ENCODE data around the gene PTPN1.

PTPN1 gene

DNA sequence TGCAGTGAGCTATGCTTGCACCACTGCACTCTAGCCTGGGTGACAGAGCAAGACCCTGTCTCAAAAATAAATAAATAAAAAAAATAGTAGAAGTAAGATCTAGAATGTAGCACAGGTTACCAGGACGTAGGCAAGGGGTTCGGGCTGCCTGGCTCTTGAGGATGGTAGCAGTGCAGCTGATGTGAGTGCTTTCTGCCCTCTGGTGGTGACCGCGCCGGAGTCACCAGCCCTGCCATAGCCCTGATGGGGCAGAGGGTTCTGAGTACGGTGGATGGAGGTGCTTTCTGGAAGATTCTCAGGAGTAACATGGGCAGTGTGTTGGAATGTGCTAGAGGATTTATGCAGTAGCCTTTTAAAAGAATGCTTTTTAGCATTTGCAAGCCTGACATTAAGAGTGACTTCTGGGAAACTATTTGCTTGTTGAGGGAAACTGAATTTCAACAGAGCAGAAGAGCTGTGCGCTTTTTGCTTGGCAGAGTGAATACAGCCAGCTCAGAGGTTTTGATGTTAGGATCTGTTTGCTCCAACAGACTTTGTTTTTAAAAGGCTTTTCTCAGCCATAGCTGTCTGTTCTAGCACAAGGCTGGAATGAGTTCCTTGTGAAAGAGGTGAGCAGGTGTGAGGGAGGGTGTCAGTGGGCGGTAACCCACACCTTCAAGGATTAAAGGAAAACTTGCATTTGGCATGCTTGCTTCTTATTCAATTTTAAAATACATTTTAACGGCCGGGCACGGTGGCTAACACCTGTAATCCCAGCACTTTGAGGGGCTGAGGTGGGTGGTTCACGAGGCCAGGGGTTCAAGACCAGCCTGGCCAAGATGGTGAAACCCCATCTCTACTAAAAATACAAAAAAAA, 65.9 kb downstream of the PTPN1 start:
- H3K27ac Mint-ChIP-seq, result peak overlapping the region; percentile 69
- H3K4me1 Mint-ChIP-seq, result peaks cover 35% of the 10 kb centered on the region
- peak in 1 of 2 donors; percentile 71 for DNase-seq (ENCODE audit: low spot score in 2 of 2)
- no peaks in the 10 kb centered on the region for H3K9me3 Mint-ChIP-seq
- H3K36me3 Mint-ChIP-seq, result peaks cover 100% of the 10 kb centered on the region
- peak; percentile 90 for ATAC-seq
- H3K4me3 Mint-ChIP-seq, result no peak overlapping the region

DNA sequence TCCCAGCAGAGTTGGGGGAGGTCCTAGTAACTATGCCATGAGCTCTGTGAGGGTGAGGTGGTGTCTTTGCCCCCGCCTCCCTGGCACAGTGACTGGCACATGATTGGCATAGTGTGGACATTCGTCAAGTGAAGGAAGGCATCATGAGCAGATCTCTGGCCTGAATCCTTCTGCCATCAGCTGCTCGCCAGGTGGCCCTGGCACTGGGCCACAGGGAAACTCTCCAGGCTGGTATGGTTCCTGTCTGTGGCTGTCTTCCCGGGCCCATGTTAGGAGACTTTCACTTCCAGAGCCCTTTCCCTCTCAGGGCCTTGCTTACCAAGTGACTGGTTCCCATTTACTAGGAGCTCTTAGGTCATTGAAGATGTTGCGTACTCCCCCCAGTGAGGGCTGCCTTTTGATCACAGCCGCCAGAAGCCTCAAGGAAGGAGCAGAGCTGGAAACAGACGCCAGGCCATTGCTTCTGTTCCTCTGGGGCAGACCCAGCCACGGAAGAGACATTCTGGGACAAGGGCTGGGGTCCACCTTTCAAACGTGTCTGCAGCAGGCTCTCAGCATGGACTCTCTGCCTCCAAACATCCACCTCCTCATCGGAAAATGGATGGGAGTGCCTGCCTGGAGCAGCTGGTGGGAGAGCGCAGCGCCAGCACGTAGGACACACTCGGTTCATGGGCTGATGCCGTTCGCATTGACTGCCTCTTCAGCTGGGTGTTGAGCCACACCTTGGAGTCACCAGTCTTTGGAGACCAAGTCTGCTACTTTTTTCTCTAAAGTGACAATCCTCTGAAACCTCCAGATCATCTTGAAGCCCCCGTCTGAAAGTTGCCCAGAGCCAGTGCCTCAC, 67.2 kb downstream of the PTPN1 start:
- Mint-ChIP-seq H3K9me3 (no peaks in the 10 kb centered on the region), H3K27ac (peak overlapping the region; percentile 2), H3K36me3 (peaks cover 100% of the 10 kb centered on the region), H3K4me1 (peaks cover 27% of the 10 kb centered on the region), H3K4me3 (no peak overlapping the region)
- no peak for ATAC-seq
- no peak for DNase-seq (ENCODE audit: low spot score in 2 of 2)

DNA sequence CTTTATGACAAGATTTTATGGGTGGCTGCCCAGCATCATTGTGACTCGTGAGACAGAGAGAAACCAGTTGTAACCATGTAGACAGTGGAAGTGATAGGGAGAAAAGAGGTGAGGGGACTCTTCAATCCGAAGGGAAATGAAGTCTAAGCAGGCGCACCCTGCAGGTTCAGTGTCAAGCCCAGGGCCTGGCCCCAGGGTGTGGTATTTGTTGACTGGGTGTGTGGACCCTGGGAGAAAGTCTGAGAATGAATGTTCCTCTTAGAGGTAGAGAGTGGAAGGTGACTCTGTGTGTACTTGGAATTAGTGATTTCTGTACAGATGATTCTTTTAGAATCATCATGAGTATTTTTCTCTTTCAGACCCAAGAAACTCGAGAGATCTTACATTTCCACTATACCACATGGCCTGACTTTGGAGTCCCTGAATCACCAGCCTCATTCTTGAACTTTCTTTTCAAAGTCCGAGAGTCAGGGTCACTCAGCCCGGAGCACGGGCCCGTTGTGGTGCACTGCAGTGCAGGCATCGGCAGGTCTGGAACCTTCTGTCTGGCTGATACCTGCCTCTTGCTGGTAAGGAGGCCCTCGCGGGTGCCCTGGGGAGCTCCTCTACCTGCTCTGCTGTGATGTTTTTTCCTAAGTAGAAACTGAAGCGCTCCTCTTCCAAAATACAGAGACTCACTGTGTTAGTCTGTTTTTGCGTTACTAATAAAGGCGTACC, 68.0 kb downstream of the PTPN1 start:
- ATAC-seq, result peak; percentile 61
- Mint-ChIP-seq H3K9me3 (no peaks in the 10 kb centered on the region), H3K27ac (peak overlapping the region; percentile 2), H3K4me1 (peaks cover 21% of the 10 kb centered on the region), H3K36me3 (peaks cover 100% of the 10 kb centered on the region), H3K4me3 (no peak overlapping the region)
- DNase-seq (ENCODE audit: low spot score in 2 of 2), result no peak

DNA sequence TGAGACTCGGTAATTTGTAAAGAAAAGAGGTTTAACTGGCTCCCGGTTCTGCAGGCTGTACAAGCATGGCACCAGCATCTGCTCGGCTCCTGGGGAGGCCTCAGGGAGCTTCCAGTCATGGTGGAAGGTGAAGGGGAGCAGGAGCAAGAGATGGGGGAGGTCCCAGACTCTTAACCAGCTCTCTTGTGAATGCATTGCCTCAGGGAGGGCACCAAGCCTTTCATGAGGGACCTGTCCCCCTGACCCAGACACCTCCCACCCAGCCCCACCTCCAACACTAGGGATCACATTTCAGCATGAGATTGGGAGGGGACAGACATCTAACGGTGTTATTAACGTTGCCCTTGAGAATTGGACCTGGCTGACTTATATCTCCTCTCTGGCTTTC, 68.6 kb downstream of the PTPN1 start:
- DNase-seq (ENCODE audit: low spot score in 2 of 2) (no peak), ATAC-seq (no peak)
- Mint-ChIP-seq H3K36me3 (peaks cover 100% of the 10 kb centered on the region), H3K4me1 (peaks cover 23% of the 10 kb centered on the region), H3K4me3 (no peak overlapping the region), H3K27ac (peak overlapping the region; percentile 2), H3K9me3 (no peaks in the 10 kb centered on the region)

DNA sequence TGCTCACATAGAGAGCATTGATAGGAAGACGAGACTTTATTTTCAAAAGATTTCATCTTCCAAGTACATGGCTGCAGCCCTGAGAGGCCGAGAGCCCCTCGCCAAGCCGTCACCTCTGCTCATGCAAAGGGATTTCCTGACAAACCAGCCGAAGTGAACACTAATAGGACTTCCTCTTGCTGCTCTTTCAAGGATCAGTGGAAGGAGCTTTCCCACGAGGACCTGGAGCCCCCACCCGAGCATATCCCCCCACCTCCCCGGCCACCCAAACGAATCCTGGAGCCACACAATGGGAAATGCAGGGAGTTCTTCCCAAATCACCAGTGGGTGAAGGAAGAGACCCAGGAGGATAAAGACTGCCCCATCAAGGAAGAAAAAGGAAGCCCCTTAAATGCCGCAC, 69.3 kb downstream of the PTPN1 start:
- ATAC-seq (no peak), DNase-seq (ENCODE audit: low spot score in 2 of 2) (no peak)
- H3K4me1 Mint-ChIP-seq, result peaks cover 23% of the 10 kb centered on the region
- H3K9me3 Mint-ChIP-seq, result no peaks in the 10 kb centered on the region
- H3K36me3 Mint-ChIP-seq, result peaks cover 100% of the 10 kb centered on the region
- peak overlapping the region; percentile 2 for H3K27ac Mint-ChIP-seq
- no peak overlapping the region for H3K4me3 Mint-ChIP-seq

DNA sequence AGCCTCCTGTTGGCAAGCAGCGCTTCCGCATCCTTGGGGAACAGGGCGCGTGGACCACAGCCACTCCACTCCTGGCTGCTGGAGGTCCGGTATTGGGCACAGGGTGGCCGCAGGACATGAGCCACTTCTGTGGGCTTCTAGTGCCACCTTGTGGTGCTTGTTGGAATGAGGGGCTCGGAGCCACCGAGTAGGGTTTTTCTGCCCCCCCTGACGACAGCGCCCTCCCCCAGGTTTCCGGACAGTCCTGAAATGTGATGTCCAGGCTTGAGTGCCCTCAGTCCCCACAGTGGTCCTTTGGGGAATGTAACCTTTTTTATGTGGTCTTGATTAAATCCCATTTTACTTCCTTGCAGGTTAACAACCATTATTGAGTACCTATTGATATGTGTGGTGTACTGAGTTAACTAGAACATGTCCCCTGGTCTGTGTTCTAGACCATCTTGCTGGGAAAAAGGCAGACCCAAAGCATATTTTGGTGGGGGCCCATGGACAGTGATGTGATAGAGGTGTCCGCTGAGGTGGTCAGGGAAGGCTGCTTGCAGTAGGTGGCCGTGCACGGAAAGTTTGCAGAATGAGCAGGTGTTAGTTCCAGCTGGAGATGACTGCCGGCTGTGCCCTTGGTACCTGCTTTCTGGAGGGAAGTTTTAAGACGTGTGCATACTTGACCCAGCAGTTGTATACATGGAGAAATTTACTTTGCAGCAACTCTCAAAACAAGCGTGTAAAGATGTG, 70.0 kb downstream of the PTPN1 start:
- no peak overlapping the region for H3K4me3 Mint-ChIP-seq
- ATAC-seq, result peak; percentile 41
- H3K27ac Mint-ChIP-seq, result peak overlapping the region; percentile 40
- peaks cover 100% of the 10 kb centered on the region for H3K36me3 Mint-ChIP-seq
- DNase-seq (ENCODE audit: low spot score in 2 of 2), result peak in 1 of 2 donors; percentile 79
- H3K9me3 Mint-ChIP-seq, result no peaks in the 10 kb centered on the region
- H3K4me1 Mint-ChIP-seq, result peaks cover 18% of the 10 kb centered on the region

DNA sequence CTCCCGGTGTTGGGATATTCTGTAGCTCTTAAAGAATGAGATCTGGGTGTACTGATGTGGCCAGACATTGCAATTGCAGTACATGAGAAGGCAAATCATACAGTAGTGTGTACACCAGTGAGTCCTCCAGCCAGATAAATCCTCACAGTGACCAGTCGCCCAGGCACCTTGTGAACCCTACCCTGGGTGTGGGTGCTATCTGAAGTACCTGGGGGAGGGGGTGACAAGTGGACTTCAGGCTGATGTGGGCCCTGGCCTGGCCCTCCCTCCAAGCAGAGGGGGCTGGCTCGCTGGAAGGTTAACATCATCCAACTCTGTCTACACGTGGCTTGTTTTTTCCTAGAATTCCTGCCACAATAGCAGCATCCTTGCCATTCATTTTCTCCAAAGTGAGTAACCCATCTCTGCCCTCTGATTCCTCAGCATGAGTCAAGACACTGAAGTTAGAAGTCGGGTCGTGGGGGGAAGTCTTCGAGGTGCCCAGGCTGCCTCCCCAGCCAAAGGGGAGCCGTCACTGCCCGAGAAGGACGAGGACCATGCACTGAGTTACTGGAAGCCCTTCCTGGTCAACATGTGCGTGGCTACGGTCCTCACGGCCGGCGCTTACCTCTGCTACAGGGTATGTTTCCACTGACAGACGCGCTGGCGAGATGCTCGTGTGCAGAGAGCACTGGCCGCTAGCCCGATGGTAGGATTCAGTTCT, 70.8 kb downstream of the PTPN1 start:
- Mint-ChIP-seq H3K4me1 (peaks cover 10% of the 10 kb centered on the region), H3K9me3 (no peaks in the 10 kb centered on the region), H3K4me3 (no peak overlapping the region), H3K27ac (peak overlapping the region; percentile 40), H3K36me3 (peaks cover 100% of the 10 kb centered on the region)
- ATAC-seq (no peak), DNase-seq (ENCODE audit: low spot score in 2 of 2) (no peak)

DNA sequence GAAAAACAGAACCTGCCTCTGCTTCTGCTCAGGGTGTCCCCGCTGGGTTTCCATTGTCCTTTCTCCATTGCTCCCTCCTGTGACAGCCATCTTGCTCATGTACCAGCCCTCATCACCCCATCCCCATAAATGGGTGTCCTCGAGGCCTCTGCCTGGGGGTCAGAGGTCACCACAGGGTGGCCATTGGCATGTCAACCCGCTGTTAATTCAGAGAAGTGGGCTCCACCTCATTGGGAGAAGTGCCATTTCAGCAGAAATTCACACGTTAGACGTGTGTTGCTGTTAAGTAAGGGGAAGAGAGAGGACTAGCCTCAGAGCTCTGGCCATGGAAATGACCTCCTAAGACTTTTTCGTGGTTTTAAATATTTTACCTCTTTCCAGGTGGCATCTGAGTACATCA, 71.9 kb downstream of the PTPN1 start:
- H3K27ac Mint-ChIP-seq, result no peak overlapping the region
- H3K36me3 Mint-ChIP-seq, result peaks cover 100% of the 10 kb centered on the region
- no peaks in the 10 kb centered on the region for H3K9me3 Mint-ChIP-seq
- no peak overlapping the region for H3K4me3 Mint-ChIP-seq
- DNase-seq (ENCODE audit: low spot score in 2 of 2) (no peak), ATAC-seq (no peak)
- H3K4me1 Mint-ChIP-seq, result peaks cover 8% of the 10 kb centered on the region

DNA sequence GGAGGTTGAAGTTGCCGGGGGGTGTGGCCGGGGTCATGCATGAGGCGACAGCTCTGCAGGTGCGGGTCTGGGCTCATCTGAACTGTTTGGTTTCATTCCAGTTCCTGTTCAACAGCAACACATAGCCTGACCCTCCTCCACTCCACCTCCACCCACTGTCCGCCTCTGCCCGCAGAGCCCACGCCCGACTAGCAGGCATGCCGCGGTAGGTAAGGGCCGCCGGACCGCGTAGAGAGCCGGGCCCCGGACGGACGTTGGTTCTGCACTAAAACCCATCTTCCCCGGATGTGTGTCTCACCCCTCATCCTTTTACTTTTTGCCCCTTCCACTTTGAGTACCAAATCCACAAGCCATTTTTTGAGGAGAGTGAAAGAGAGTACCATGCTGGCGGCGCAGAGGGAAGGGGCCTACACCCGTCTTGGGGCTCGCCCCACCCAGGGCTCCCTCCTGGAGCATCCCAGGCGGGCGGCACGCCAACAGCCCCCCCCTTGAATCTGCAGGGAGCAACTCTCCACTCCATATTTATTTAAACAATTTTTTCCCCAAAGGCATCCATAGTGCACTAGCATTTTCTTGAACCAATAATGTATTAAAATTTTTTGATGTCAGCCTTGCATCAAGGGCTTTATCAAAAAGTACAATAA, 72.5 kb downstream of the PTPN1 start:
- no peak overlapping the region for H3K4me3 Mint-ChIP-seq
- H3K27ac Mint-ChIP-seq, result peak overlapping the region; percentile 55
- peaks cover 8% of the 10 kb centered on the region for H3K4me1 Mint-ChIP-seq
- ATAC-seq (no peak), DNase-seq (ENCODE audit: low spot score in 2 of 2) (no peak)
- H3K9me3 Mint-ChIP-seq, result no peaks in the 10 kb centered on the region
- H3K36me3 Mint-ChIP-seq, result peaks cover 100% of the 10 kb centered on the region

DNA sequence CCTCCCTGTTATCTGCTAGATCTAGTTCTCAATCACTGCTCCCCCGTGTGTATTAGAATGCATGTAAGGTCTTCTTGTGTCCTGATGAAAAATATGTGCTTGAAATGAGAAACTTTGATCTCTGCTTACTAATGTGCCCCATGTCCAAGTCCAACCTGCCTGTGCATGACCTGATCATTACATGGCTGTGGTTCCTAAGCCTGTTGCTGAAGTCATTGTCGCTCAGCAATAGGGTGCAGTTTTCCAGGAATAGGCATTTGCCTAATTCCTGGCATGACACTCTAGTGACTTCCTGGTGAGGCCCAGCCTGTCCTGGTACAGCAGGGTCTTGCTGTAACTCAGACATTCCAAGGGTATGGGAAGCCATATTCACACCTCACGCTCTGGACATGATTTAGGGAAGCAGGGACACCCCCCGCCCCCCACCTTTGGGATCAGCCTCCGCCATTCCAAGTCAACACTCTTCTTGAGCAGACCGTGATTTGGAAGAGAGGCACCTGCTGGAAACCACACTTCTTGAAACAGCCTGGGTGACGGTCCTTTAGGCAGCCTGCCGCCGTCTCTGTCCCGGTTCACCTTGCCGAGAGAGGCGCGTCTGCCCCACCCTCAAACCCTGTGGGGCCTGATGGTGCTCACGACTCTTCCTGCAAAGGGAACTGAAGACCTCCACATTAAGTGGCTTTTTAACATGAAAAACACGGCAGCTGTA, 73.4 kb downstream of the PTPN1 start:
- DNase-seq (ENCODE audit: low spot score in 2 of 2), result no peak
- H3K4me3 Mint-ChIP-seq, result no peak overlapping the region

DNA sequence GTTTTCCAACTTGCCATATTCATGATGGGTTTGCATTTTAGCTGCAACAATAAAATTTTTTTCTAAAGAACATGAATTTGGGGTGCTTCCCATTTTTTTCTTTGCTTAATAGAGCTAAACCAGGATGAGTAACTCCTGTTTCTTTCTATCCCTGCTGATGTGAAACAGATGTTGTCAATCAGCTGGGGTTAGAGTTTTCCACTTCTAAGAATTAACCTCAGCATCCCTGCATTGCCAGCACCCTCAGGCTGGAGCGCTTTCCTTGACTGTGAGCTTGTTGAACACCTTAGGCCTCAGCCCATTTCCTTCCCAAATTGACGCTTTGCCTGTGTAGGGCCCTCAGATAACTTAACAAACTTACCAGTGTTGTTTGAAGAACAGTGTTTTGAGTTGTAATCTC, 74.5 kb downstream of the PTPN1 start:
- no peak for DNase-seq (ENCODE audit: low spot score in 2 of 2)
- peaks cover 100% of the 10 kb centered on the region for H3K36me3 Mint-ChIP-seq

More for the DNA sequence above, 73.4 kb downstream of the PTPN1 start:
- H3K9me3 Mint-ChIP-seq, result no peaks in the 10 kb centered on the region
- peak overlapping the region; percentile 55 for H3K27ac Mint-ChIP-seq
- peaks cover 100% of the 10 kb centered on the region for H3K36me3 Mint-ChIP-seq
- no peak for ATAC-seq
- H3K4me1 Mint-ChIP-seq, result peaks cover 14% of the 10 kb centered on the region

DNA sequence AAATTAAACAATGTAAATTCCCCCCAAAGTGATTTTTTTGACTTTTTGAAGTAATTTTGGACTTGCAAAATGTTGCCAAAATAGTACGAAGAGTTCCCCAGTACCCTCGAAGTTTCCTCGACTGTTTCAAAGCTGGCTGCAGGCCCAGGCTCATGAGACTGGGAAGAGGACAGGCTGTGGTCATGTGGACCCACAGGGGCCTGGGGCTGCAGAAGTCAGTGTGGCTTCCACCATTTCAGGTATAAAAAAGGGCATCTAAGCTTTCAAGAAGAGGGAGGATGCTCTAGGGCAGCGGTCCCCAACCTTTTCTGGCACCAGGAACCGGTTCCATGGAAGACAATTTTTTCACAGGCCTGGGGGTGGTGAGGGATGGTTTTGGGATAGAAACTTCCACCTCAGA, 75.0 kb downstream of the PTPN1 start:
- no peak for ATAC-seq
- Mint-ChIP-seq H3K4me1 (peaks cover 14% of the 10 kb centered on the region), H3K36me3 (peaks cover 100% of the 10 kb centered on the region), H3K27ac (peak overlapping the region; percentile 64), H3K4me3 (no peak overlapping the region), H3K9me3 (no peaks in the 10 kb centered on the region)
- no peak for DNase-seq (ENCODE audit: low spot score in 2 of 2)

More for the DNA sequence above, 74.5 kb downstream of the PTPN1 start:
- Mint-ChIP-seq H3K4me1 (peaks cover 14% of the 10 kb centered on the region), H3K27ac (peak overlapping the region; percentile 64), H3K4me3 (no peak overlapping the region), H3K9me3 (no peaks in the 10 kb centered on the region)
- no peak for ATAC-seq

DNA sequence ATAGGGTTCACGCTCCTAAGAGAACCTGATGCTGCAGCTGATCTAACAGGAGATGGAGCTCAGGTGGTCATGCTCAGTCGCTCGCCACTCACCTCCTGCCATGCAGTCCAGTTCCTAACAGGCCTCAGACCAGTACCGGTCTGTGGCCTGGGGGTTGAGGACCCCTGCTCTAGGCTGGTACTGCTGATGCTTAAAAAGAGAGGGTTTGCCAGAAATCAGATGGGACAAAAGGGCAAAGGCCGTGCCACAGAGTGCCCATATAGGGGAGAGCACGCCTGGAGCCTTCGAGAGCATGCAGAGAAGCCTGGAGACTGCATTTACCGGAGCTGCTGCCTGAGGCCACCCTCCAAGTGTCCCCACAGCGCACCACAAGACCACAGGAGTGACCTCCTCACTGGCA, 75.5 kb downstream of the PTPN1 start:
- DNase-seq (ENCODE audit: low spot score in 2 of 2) (no peak), ATAC-seq (no peak)
- Mint-ChIP-seq H3K36me3 (peaks cover 100% of the 10 kb centered on the region), H3K9me3 (no peaks in the 10 kb centered on the region), H3K27ac (peak overlapping the region; percentile 64), H3K4me3 (no peak overlapping the region), H3K4me1 (peaks cover 14% of the 10 kb centered on the region)

Measured in stimulated activated effector memory CD8-positive, alpha-beta T cell treated with anti-CD3 and anti-CD28 coated beads, Interleukin-12 subunit alpha, Interleukin-12 subunit beta, amount 100 ng/mL, for 72 hours (primary cell).